H9 (cell line): ENCODE results near the gene CATSPERB. TPM values are rescaled to one million over a fixed set of nuclear protein-coding genes. Genes with fewer than 3 reads are reported as not detected.

Experiments
- DNase-seq: peaks from one replicate; pipeline ENCODE4 v3.0.0-alpha.2; 2017
- H2AFZ ChIP-seq: one replicate; pipeline ENCODE4 v1.6.1; 2013; ENCODE audit warnings: mild to moderate bottlenecking, low read length, control low read depth, moderate library complexity
- H2AK5ac ChIP-seq: 2 replicates; pipeline ENCODE4 v1.6.1; 2013; ENCODE audit warnings: low read length, control low read depth, mixed read lengths; ENCODE audit not compliant: insufficient read length
- H2BK120ac ChIP-seq: one replicate; pipeline ENCODE4 v1.6.1; 2013; ENCODE audit warnings: low read depth, mild to moderate bottlenecking, low read length, control low read depth, inconsistent platforms; ENCODE audit not compliant: poor library complexity, severe bottlenecking
- H2BK12ac ChIP-seq: 2 replicates; pipeline ENCODE4 v1.6.1; 2013; ENCODE audit warnings: low read length, control low read depth, mixed read lengths, low read depth; ENCODE audit not compliant: insufficient read length
- H2BK15ac ChIP-seq: 2 replicates; pipeline ENCODE4 v1.6.1; 2013; ENCODE audit warnings: low read depth, low read length, control low read depth
- H2BK20ac ChIP-seq: one replicate; pipeline ENCODE4 v1.6.1; 2013; ENCODE audit warnings: low read depth, mild to moderate bottlenecking, low read length, control low read depth, inconsistent platforms; ENCODE audit not compliant: poor library complexity, severe bottlenecking
- H2BK5ac ChIP-seq: 2 replicates; pipeline ENCODE4 v1.6.1; 2013; ENCODE audit warnings: low read length, control low read depth, mixed read lengths; ENCODE audit not compliant: insufficient read length
- H3K14ac ChIP-seq: 2 replicates; pipeline ENCODE4 v1.6.1; 2013; ENCODE audit warnings: low read length, control low read depth; ENCODE audit not compliant: insufficient read depth
- H3K18ac ChIP-seq: 2 replicates; pipeline ENCODE4 v1.6.1; 2013; ENCODE audit warnings: low read depth, mild to moderate bottlenecking, mixed read lengths, low read length, control low read depth; ENCODE audit not compliant: insufficient read length
- H3K23ac ChIP-seq: 2 replicates; pipeline ENCODE4 v1.6.1; 2013; ENCODE audit warnings: low read length, control low read depth, mixed read lengths, low read depth; ENCODE audit not compliant: insufficient read length
- H3K23me2 ChIP-seq: 2 replicates; pipeline ENCODE4 v1.6.1; 2013; ENCODE audit warnings: low read depth, mild to moderate bottlenecking, mixed read lengths, low read length, control low read depth; ENCODE audit not compliant: insufficient read length, poor library complexity, severe bottlenecking
- H3K27ac ChIP-seq: 2 replicates; pipeline ENCODE4 v1.5.1; 2013; ENCODE audit warnings: low read length, control low read depth, mixed read lengths, low read depth; ENCODE audit not compliant: insufficient read length
- H3K27me3 ChIP-seq: 2 replicates; pipeline ENCODE4 v1.6.1; 2013; ENCODE audit warnings: low read length, control low read depth, inconsistent platforms; ENCODE audit not compliant: insufficient read depth
- H3K4ac ChIP-seq: 2 replicates; pipeline ENCODE4 v1.6.1; 2013; ENCODE audit warnings: low read depth, mild to moderate bottlenecking, control low read depth, inconsistent platforms, low read length, moderate library complexity
- H3K4me1 ChIP-seq: 2 replicates; pipeline ENCODE4 v1.6.1; 2013; ENCODE audit warnings: low read length, control low read depth, inconsistent platforms; ENCODE audit not compliant: insufficient read depth
- H3K4me2 ChIP-seq: 2 replicates; pipeline ENCODE4 v1.6.1; 2013; ENCODE audit warnings: low read length, control low read depth, mixed read lengths; ENCODE audit not compliant: insufficient read length, insufficient read depth
- H3K56ac ChIP-seq: 2 replicates; pipeline ENCODE4 v1.6.1; 2013; ENCODE audit warnings: low read depth, mild to moderate bottlenecking, mixed read lengths, low read length, control low read depth; ENCODE audit not compliant: insufficient read length
- H3K79me1 ChIP-seq: 2 replicates; pipeline ENCODE4 v1.6.1; 2013; ENCODE audit warnings: low read depth, mild to moderate bottlenecking, moderate library complexity, low read length, control low read depth, inconsistent platforms; ENCODE audit not compliant: insufficient read depth, poor library complexity, severe bottlenecking
- H3K79me2 ChIP-seq: 2 replicates; pipeline ENCODE4 v1.6.1; 2013; ENCODE audit warnings: low read length, control low read depth, inconsistent platforms; ENCODE audit not compliant: insufficient read depth
- H3K9ac ChIP-seq: 2 replicates; pipeline ENCODE4 v1.6.1; 2013; ENCODE audit warnings: low read length, control low read depth, mixed read lengths; ENCODE audit not compliant: insufficient read length; ENCODE audit errors: extremely low read depth
- H3K9me3 ChIP-seq: one replicate; pipeline ENCODE4 v1.6.1; 2013; ENCODE audit warnings: low read depth, low read length, inconsistent platforms; ENCODE audit not compliant: control insufficient read depth
- H3T11ph ChIP-seq: one replicate; pipeline ENCODE4 v1.6.1; 2013; ENCODE audit warnings: mild to moderate bottlenecking, low read length, control low read depth, inconsistent platforms
- H4K20me1 ChIP-seq: one replicate; pipeline ENCODE4 v1.6.1; 2013; ENCODE audit not compliant: control insufficient read depth, insufficient read length, insufficient read depth
- H4K5ac ChIP-seq: 2 replicates; pipeline ENCODE4 v1.6.1; 2013; ENCODE audit warnings: low read depth, mild to moderate bottlenecking, mixed read lengths, low read length, control low read depth; ENCODE audit not compliant: insufficient read length
- H4K8ac ChIP-seq: replicated peaks from 2 replicates; pipeline ENCODE4 v1.6.1; 2013; ENCODE audit warnings: low read length, control low read depth, mixed read lengths, low read depth; ENCODE audit not compliant: insufficient read length
- H4K91ac ChIP-seq: 2 replicates; pipeline ENCODE4 v1.6.1; 2013; ENCODE audit warnings: low read depth, mild to moderate bottlenecking, moderate library complexity, mixed read lengths, low read length, control low read depth; ENCODE audit not compliant: insufficient read length
- H3K27ac Mint-ChIP-seq, 3 experiments: 2 replicates in 2 of 3; 3 replicates in 1 of 3; pipeline ENCODE4 v1.8.0; 2020 to 2021; ENCODE audit warnings: mixed read lengths in 3 of 3, mild to moderate bottlenecking in 1 of 3, moderate library complexity in 1 of 3
- H3K27me3 Mint-ChIP-seq: 2 replicates; pipeline ENCODE4 v1.8.0; 2021; ENCODE audit warnings: low read depth, mild to moderate bottlenecking, moderate library complexity, mixed read lengths
- H3K36me3 Mint-ChIP-seq, 3 experiments: 2 replicates in 2 of 3; 3 replicates in 1 of 3; pipeline ENCODE4 v1.8.0; 2020 to 2021; ENCODE audit warnings: low read depth in 3 of 3, mixed read lengths in 3 of 3; ENCODE audit not compliant: insufficient read depth in 1 of 3
- H3K4me1 Mint-ChIP-seq, 2 experiments: 2 replicates each; pipeline ENCODE4 v1.8.0; 2020; ENCODE audit warnings: mixed read lengths in 2 of 2
- H3K4me3 Mint-ChIP-seq, 2 experiments: 2 replicates in 1 of 2; 3 replicates in 1 of 2; pipeline ENCODE4 v1.8.0; 2020 to 2021; ENCODE audit warnings: mild to moderate bottlenecking in 2 of 2, mixed read lengths in 2 of 2, moderate library complexity in 1 of 2
- H3K9me3 Mint-ChIP-seq, 2 experiments: 2 replicates in 1 of 2; 3 replicates in 1 of 2; pipeline ENCODE4 v1.8.0; 2020; ENCODE audit warnings: mild to moderate bottlenecking in 2 of 2, mixed read lengths in 2 of 2, moderate library complexity in 1 of 2
- CTCF ChIP-seq: fragments of 200-600 bp; sonication (generic); conservative IDR thresholded peaks from 3 replicates; pipeline ENCODE4 v1.8.0; 2021; ENCODE audit warnings: antibody characterized with exemption, mild to moderate bottlenecking
- WGBS: extraction: QIAGEN DNeasy Blood & Tissue Kit; methylation state at CpG from one replicate; pipeline ENCODE4 v1.1.7; 2013; ENCODE audit warnings: missing lambda C conversion rate, low lambda C conversion rate, mixed read lengths; ENCODE audit not compliant: insufficient read length; ENCODE audit errors: extremely low coverage; 5-methylcytosine and 5-hydroxymethylcytosine counted together
- total RNA-seq: library from RNA; stranded (reverse); gene quantifications from 2 replicates; pipeline ENCODE4 v1.2.1, GENCODE V29; 2021

The CATSPERB gene
- total RNA-seq, 1 experiment from 2014 or later, result 0.48 TPM

- H3K27me3 ChIP-seq, result no peaks in the 10 kb centered on the region
These were observed 120.4 kb downstream of the CATSPERB start for GRCh38 chr14:91611528-91611927.

More at GRCh38 chr14:91611528-91611927, 120.4 kb downstream of the CATSPERB start:
- no peak overlapping the region for H3K4me3 Mint-ChIP-seq
- no peak overlapping the region for H2BK15ac ChIP-seq
- no peak overlapping the region for H3K9ac ChIP-seq
- no peak overlapping the region for H4K8ac ChIP-seq
- H4K5ac ChIP-seq, result no peak overlapping the region
- H3K27ac ChIP-seq, result no peak overlapping the region
- H4K20me1 ChIP-seq, result no peaks in the 10 kb centered on the region
- no peak overlapping the region for H2BK12ac ChIP-seq
- no peak overlapping the region for H3T11ph ChIP-seq
- H3K23me2 ChIP-seq, result no peaks in the 10 kb centered on the region
- no peaks in the 10 kb centered on the region for H3K79me1 ChIP-seq
- peaks cover 4 to 12% (median 8%) of the 10 kb centered on the region in 3 experiments; a peak in 5 of 7 replicates for H3K36me3 Mint-ChIP-seq
- no peak overlapping the region for H2BK120ac ChIP-seq
- no peak overlapping the region for H3K4ac ChIP-seq
- H3K4me1 ChIP-seq, result no peaks in the 10 kb centered on the region
- H3K9me3 ChIP-seq, result no peaks in the 10 kb centered on the region
- no peak for TF ChIP-seq CTCF
- no peak overlapping the region for H3K23ac ChIP-seq
- H2AFZ ChIP-seq, result no peak overlapping the region
- no peaks in the 10 kb centered on the region for H3K27me3 Mint-ChIP-seq
- peaks cover 5 to 11% of the 10 kb centered on the region in 2 experiments; a peak in 3 of 4 replicates for H3K4me1 Mint-ChIP-seq
- H2BK20ac ChIP-seq, result no peak overlapping the region
- H3K56ac ChIP-seq, result no peak overlapping the region
- H3K14ac ChIP-seq, result no peak overlapping the region
- no peaks in the 10 kb centered on the region for H3K79me2 ChIP-seq
- peaks cover 11 to 15% of the 10 kb centered on the region in 2 experiments for H3K9me3 Mint-ChIP-seq
- no peak overlapping the region for H3K4me2 ChIP-seq
- H2BK5ac ChIP-seq, result no peak overlapping the region
- H3K27ac Mint-ChIP-seq, result no peak overlapping the region
- H2AK5ac ChIP-seq, result no peak overlapping the region
- no peak overlapping the region for H3K18ac ChIP-seq
- H4K91ac ChIP-seq, result no peak overlapping the region
- DNase-seq, result no peak
- WGBS, result no CpG with 5 or more reads among the region's 2 CpGs
